ENCODE results near the gene ZNF836. TPM values are rescaled to one million over a fixed set of nuclear protein-coding genes. Genes with fewer than 3 reads are reported as not detected.

Gene ZNF836
- total RNA-seq, 1 donor from 2014 or later, result 5.3 TPM

GRCh38 chr19:52188822-52189734 is 17.7 kb upstream of the ZNF836 start:
- no peak for DNase-seq (ENCODE audit: low read depth, low spot score)

DNA sequence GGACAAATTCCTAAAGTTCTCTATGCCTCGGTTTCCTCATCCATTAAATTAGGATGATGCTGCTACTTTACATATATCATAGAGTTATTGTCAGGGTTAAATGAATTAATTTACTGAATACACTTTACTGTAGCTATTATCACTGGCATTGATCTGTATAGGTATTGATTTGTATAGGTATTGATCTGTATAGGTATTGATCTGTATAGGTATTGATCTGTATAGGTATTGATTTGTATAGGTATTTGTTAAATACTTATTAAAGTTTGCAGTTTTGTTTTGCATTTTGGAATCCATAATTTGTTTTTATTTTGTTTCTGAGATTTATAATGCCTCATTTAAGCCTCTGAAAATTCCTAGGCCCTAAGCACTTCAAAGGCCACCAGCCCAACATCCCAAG is 16.0 kb upstream of the ZNF836 start:
- DNase-seq (ENCODE audit: low read depth, low spot score), result no peak

GRCh38 chr19:52176574-52176973 is 5.2 kb upstream of the ZNF836 start:
- no peak for DNase-seq (ENCODE audit: low read depth, low spot score)

DNA sequence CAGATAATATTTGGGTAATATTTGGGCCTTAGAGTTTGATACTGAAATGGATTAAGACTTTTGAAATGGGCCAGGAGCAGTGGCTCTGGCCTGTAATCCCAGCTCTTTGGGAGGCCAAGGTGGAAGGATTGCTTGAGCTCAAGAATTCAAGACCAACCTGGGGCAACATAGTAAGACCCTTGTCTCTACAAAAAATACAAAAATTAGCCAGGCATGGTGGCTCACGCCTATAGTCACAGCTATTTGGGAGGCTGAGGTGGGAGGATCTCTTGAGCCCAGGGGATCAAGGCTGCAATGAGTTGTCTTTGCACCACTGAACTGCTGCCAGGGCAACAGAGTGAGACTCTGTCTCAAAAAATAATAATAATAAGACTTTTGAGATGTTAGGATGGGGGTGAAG is 926 bp upstream of the ZNF836 start:
- DNase-seq (ENCODE audit: low read depth, low spot score), result no peak

DNA sequence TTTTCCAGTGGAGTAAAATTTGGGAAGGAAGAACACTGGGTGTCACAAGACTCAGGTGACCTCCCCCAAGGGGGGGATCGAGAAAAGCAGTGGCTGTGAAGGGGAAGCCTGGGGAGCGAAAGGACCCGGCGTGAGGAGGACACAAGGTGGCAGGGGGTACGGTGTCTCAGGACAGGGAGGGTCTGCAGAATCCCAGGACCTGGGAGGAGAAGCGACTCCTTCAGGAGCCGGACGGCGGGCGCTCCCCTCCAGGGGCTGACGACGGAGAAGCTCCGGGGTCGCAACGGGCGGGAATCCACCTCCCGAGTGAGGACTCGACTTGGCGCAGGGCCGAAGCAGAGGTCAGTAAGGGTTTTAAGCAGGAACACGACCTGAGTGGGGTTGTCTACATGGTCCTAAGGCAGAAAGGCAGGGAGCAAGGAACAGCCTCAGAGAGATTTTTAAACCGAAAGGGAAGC is 529 bp downstream of the ZNF836 start:
- DNase-seq (ENCODE audit: low read depth, low spot score), result no peak

GRCh38 chr19:52170304-52170703 is 1.1 kb downstream of the ZNF836 start:
- no peak for DNase-seq (ENCODE audit: low read depth, low spot score)

- DNase-seq (ENCODE audit: low read depth, low spot score), result no peak
Measured at GRCh38 chr19:52155596-52156359, 15.6 kb downstream of the ZNF836 start.

- no peak for DNase-seq (ENCODE audit: low read depth, low spot score)
Measured at GRCh38 chr19:52148256-52148655, 23.2 kb downstream of the ZNF836 start.

- no peak for DNase-seq (ENCODE audit: low read depth, low spot score)
Measured at GRCh38 chr19:52142001-52142595, 29.3 kb downstream of the ZNF836 start.

- no peak for DNase-seq (ENCODE audit: low read depth, low spot score)
Measured at GRCh38 chr19:52141203-52141602, 30.2 kb downstream of the ZNF836 start.

DNA sequence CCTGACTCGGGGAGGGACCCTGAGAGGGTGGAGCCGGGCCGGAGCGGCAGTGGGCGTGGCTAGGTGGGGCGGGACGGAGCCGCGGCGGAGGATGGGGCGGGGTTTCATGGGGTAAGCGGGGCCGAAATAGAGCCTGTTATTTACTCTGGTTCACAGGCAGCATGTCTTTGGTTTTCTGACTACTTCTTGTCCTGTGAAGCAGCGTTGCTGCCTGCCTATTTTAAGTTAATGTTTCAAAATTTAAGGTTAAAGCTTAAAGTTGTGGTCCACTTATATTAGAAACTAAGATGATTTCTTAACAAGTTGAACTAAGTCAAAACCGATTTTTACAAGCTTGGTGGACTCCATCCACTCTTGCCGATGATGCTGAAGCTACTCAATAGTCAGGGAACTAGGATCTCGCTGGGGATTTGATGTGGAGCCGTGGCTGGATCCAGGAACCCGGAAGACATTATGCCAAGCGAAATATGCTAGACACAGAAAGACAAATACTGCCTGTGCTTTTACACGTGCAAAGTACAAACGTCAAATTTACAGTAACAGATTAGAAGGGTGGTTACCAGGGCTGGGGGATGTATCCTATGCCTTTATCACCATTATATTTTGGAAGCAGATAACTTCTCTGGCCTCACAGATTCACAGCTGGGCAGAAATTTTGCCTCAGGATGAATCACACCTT is 31.2 kb downstream of the ZNF836 start:
- no peak for DNase-seq (ENCODE audit: low read depth, low spot score)

- DNase-seq (ENCODE audit: low read depth, low spot score), result peak; percentile 77
Measured at GRCh38 chr19:52139252-52140031, 32.0 kb downstream of the ZNF836 start, which contains the start of gene ZNF616. Gene ZNF616, minus strand, starts transcription at chr19:52139938. Its CDS starts 9,426 bp downstream, at chr19:52130512.

GRCh38 chr19:52138983-52139251 is 32.5 kb downstream of the ZNF836 start:
- no peak for DNase-seq (ENCODE audit: low read depth, low spot score)

DNA sequence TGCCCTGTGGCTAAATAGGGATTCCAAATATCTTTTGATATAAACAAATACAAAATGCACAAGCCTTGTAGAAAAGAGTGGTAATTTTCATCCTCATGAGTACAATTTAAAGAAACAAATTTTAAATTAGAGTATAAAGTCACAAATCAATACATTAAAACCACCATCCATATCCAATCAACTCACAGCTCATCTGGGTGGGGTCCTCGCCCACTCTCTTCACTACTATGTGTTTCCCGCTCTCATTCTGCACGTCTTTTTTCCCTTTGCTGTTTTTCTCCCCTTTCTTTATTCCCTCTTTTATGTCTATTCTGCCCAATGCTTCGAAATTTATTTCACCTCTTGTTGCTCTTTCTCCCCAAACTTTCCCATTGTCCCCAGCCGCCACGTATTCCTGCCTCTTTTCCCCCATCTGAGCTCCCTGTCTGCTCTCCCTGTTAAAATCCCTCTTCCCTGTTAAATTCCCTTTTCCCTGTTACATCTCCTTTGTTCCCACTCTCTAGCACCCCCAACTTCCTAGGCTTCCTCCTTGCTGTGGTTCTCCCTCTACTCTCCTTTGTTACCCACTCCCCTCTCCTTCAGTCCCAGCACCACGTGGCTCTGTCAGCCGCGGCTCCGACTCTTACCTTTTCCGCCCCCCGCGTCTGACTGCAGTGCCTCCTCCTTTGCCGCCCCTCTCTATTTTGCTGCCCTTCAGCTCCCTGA is 33.0 kb downstream of the ZNF836 start:
- no peak for DNase-seq (ENCODE audit: low read depth, low spot score)

DNA sequence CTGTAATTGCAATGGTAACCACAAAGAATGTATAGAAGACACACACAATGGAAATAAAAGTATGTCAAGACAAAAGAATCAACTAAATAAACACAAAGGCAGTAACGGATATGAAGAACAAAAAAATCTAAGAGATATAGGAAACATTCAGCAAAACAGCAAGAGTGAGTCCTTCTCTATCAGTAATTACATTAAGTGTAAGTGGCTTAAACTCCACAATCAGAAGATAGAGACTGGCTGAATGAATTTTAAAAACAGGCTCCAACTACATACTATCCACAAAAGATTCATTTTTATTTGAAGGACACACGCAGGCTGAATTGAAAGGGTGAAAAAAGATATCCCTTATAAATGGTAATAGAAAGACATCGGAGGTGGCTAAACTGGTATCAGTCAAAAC is 51.1 kb downstream of the ZNF836 start:
- DNase-seq (ENCODE audit: low read depth, low spot score), result no peak

DNA sequence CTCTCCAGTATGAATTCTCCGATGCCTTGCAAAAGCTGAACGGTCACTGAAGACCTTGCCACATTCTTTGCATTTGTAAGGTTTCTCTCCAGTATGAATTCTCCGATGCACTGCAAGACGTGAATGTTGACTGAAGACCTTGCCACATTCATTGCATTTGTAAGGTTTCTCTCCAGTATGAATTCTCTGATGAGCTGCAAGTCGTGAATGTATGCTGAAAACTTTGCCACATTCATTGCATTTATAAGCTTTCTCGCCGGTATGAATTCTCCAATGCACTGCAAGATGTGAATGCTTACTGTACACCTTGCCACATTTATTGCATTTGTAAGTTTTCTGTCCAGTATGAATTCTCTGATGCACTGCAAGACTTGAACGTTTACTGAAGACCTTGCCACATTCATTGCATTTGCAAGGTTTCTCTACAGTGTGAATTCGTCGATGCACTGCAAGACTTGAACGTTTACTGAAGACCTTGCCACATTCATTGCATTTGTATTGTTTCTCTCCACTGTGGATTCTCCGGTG is 55.8 kb downstream of the ZNF836 start:
- DNase-seq (ENCODE audit: low read depth, low spot score), result no peak

- no peak for DNase-seq (ENCODE audit: low read depth, low spot score)
Measured at GRCh38 chr19:52114691-52115090, 56.7 kb downstream of the ZNF836 start.

GRCh38 chr19:52112624-52113023 is 58.8 kb downstream of the ZNF836 start:
- DNase-seq (ENCODE audit: low read depth, low spot score), result no peak

- DNase-seq (ENCODE audit: low read depth, low spot score), result no peak
Measured at GRCh38 chr19:52110780-52111179, 60.6 kb downstream of the ZNF836 start.

Measured in pulmonary artery endothelial cell (primary cell).